HG02642 (cell line): ENCODE results near the gene PKP4.

Source experiments
- ATAC-seq: cut with Tn5 transposase; IDR thresholded peaks from one replicate; pipeline ENCODE4 v1.9.1; 2021; ENCODE audit warnings: mild to moderate bottlenecking; ENCODE audit not compliant: unreplicated experiment, poor library complexity

PKP4 gene

GRCh38 chr2:158530829-158531228 is 74.1 kb downstream of the PKP4 start:
- no peak for ATAC-seq

- no peak for ATAC-seq
Observed at GRCh38 chr2:158533009-158533408, 76.3 kb downstream of the PKP4 start.

- no peak for ATAC-seq
Observed at GRCh38 chr2:158539176-158540005, 82.6 kb downstream of the PKP4 start.

GRCh38 chr2:158542577-158542976 is 85.8 kb downstream of the PKP4 start:
- no peak for ATAC-seq

- ATAC-seq: no peak
Observed at GRCh38 chr2:158543957-158544356, 87.2 kb downstream of the PKP4 start.

- no peak for ATAC-seq
Observed at GRCh38 chr2:158544998-158545397, 88.2 kb downstream of the PKP4 start.

- ATAC-seq: peak; percentile 72
Observed at GRCh38 chr2:158546412-158547144, 89.8 kb downstream of the PKP4 start.

GRCh38 chr2:158553257-158553656 is 96.5 kb downstream of the PKP4 start:
- no peak for ATAC-seq

GRCh38 chr2:158554996-158555395 is 98.2 kb downstream of the PKP4 start:
- no peak for ATAC-seq

GRCh38 chr2:158556124-158556523 is 99.4 kb downstream of the PKP4 start:
- ATAC-seq: no peak

- ATAC-seq: no peak
Observed at GRCh38 chr2:158557752-158558151, 101.0 kb downstream of the PKP4 start.

- no peak for ATAC-seq
Observed at GRCh38 chr2:158559252-158559651, 102.5 kb downstream of the PKP4 start.

- no peak for ATAC-seq
Observed at GRCh38 chr2:158560259-158560658, 103.5 kb downstream of the PKP4 start.

GRCh38 chr2:158561054-158561453 is 104.3 kb downstream of the PKP4 start:
- ATAC-seq: no peak

- no peak for ATAC-seq
Observed at GRCh38 chr2:158567208-158567607, 110.5 kb downstream of the PKP4 start.

- ATAC-seq: no peak
Observed at GRCh38 chr2:158569284-158569683, 112.5 kb downstream of the PKP4 start.

GRCh38 chr2:158570869-158571268 is 114.1 kb downstream of the PKP4 start:
- no peak for ATAC-seq

GRCh38 chr2:158573739-158574138 is 117.0 kb downstream of the PKP4 start:
- ATAC-seq: no peak

- ATAC-seq: no peak
Observed at GRCh38 chr2:158575051-158575635, 118.4 kb downstream of the PKP4 start.

- ATAC-seq: no peak
Observed at GRCh38 chr2:158577141-158577540, 120.4 kb downstream of the PKP4 start.

- peak; percentile 88 for ATAC-seq
Observed at GRCh38 chr2:158578703-158579330, 122.1 kb downstream of the PKP4 start.
